Body of pancreas (tissue), 4 donors: ENCODE results near the gene YJU2.

Experiments used
- POLR2A ChIP-seq, 3 donors: fragments of 450-650 bp; IDR thresholded peaks; one replicate each; pipeline ENCODE4 v1.6.1; 2016; ENCODE audit warnings: antibody characterized with exemption in 3 of 3, mild to moderate bottlenecking in 2 of 3
- TF ChIP-seq, protein P1 (sequence below), 7 experiments: fragments of 450-650 bp in 4 of 7; fragments of 200-600 bp in 3 of 7; sonication (generic) in 3 of 7; IDR thresholded peaks; one replicate each; pipeline ENCODE4 v1.5.1; 2016 to 2019; ENCODE audit warnings: antibody characterized with exemption in 7 of 7

DNA sequence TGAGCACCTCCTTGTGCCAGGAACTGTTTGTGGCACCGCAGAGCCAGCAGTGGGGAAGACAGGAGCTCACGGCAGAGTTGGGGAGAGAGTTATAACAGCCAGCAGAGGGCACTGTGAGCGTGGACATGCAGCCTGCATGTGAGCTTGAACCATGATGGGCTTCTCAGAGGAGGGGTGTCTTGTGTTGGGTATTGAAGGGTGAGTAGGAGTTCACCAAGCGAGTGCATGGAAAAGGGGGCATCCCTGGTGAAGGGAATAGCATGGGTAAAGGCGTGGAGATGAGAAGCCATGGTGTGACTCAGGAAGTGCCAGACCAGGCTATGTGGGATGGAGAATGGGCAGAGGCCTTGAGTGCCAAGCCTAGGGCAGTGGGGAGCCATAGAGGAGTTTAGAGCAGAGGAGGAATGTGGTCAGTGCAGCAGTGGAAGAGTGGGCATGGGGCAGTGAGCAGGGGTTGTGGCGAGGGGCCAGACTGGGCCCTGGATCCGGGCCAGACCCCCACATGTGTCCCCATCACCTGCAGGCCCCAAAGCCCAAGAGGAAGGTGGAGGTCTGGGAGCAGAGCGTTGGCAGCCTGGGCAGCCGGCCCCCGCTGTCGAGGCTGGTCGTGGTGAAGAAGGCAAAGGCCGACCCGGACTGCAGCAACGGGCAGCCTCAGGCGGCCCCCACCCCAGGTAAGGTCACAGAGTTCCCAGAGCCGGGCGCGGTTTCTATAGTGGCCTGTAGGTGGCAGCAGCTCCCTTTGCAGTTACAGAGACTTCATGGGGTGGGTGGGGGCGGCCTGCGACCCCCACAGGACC lies 20.4 kb downstream of the YJU2 start:
- TF ChIP-seq, protein P1, sequence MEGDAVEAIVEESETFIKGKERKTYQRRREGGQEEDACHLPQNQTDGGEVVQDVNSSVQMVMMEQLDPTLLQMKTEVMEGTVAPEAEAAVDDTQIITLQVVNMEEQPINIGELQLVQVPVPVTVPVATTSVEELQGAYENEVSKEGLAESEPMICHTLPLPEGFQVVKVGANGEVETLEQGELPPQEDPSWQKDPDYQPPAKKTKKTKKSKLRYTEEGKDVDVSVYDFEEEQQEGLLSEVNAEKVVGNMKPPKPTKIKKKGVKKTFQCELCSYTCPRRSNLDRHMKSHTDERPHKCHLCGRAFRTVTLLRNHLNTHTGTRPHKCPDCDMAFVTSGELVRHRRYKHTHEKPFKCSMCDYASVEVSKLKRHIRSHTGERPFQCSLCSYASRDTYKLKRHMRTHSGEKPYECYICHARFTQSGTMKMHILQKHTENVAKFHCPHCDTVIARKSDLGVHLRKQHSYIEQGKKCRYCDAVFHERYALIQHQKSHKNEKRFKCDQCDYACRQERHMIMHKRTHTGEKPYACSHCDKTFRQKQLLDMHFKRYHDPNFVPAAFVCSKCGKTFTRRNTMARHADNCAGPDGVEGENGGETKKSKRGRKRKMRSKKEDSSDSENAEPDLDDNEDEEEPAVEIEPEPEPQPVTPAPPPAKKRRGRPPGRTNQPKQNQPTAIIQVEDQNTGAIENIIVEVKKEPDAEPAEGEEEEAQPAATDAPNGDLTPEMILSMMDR (IDR thresholded peaks at IDR 0.05): peak; percentile 62 to 93 (median 69)
- TF ChIP-seq POLR2A (IDR thresholded peaks at IDR 0.05): no peak
